ENCODE data around the gene MYOC.
"Not testable (repeated sequence)": the region's sequence is repeated elsewhere in the genome, so short reads cannot be mapped to it uniquely, and the experiment has no call there.

Gene MYOC

DNA sequence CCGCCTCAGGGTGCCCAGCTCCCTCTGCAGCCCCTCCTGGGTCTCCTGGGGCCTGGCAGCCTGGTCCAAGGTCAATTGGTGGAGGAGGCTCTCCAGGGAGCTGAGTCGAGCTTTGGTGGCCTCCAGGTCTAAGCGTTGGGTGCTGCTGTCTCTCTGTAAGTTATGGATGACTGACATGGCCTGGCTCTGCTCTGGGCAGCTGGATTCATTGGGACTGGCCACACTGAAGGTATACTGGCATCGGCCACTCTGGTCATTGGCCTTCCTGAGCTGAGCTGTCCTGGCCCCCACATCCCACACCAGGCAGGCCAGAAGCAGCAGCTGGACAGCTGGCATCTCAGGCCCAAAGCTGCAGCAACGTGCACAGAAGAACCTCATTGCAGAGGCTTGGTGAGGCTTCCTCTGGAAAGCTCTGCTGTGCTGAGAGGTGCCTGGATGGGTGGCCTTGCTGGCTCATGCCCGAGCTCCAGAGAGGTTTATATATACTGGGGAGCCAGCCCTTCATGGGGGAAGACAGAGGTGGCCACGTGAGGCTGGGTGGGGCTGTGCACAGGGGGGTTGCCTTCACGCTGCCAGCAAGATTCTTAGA is at the start of gene MYOC:
Gene MYOC (minus strand): TSS at position 455 of the 589 bp plus-strand sequence. CDS start 77 bp downstream, at position 378.
- no peak for DNase-seq (ENCODE audit: low read depth)

DNA sequence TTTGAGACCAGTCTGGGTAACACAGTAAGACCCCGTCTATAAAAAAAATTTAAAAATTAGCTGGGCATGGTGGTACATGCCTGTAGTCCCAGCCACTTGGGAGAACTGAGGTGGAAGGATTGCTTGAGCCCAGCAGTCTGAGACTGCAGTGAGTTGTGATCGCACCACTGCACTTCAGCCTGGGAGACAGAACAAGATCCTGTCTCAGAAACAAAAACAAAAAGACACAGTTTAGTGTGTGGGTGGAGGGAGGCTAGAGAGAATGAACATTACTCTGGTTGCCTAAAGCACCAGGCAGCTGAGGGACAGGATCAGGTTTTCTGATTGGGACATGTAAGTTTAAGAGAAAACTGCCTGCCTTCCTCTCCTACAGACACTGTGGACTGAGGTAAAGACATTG is 47.0 kb upstream of the MYOC start:
- DNase-seq (ENCODE audit: low read depth), result no peak

GRCh38 chr1:171695772-171696171 is 43.3 kb upstream of the MYOC start:
- DNase-seq (ENCODE audit: low read depth), result not testable (repeated sequence)

- DNase-seq (ENCODE audit: low read depth), result not testable (repeated sequence)
These were observed 41.1 kb upstream of the MYOC start for GRCh38 chr1:171693541-171693940.

GRCh38 chr1:171683870-171684269 is 31.4 kb upstream of the MYOC start:
- DNase-seq (ENCODE audit: low read depth), result no peak

DNA sequence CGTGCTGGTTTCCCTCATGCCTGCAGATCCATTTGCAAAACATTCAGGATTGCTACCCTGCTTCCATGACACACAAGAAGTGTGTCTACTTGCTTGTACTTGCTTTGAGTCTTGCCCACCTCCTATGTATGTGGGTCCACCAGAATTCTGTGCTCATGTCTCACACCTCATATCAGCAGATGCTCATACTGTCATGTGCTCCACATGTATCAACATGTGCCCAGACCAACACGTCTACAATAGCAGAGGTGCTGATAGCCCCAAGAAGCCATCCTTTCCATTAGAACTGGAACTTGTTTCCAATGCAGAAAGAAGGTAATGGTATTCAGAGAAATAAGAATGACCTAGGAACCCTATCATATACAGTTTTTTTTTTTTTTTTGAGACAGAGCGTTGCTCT is 27.9 kb upstream of the MYOC start:
- no peak for DNase-seq (ENCODE audit: low read depth)

- DNase-seq (ENCODE audit: low read depth), result no peak
These were observed 24.3 kb upstream of the MYOC start for GRCh38 chr1:171676823-171677222.

DNA sequence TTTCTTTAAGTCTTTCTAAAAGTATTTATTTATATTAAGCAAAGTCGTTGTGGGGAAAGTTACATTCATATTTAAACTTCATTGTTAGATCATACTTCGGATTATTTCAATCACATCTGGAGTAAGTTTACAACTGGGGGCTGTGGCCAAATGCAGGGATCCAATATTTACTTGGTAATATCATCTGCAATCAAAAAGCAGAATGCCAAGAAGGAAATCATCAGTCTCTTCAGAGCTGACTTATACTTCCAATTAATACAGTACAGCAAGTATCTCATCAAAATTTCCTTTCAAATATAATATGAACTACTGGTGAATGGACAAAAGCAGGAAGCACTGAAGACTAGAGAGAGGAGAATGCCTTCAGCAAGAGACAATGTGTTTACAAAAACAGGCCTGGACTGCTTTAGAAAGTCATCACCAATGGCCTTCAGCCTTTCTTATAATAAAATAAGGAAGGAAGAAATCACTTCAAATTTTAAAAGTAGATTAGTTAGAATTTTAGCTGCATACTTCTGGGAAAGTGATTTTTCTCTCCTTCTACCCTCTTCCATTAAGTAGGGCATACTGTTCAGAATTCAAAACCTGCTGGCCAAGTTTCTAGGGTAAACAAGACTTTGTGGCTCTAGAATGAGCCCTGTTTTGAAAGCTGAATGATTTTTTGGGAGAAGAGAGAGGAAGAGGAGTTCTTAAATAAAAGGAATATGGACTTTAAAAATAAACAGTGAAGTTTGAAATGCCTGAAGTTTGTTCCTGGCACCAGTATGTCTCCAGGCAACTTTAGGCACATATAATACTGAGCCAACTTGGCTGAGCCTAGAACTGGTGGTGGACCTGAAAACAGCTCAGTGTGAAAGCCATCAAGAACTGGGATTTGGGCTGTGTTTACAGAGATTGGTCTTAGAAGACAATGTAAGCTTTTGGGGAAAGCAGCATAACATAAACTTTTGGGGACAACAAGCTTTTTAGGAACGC is 22.2 kb upstream of the MYOC start:
- no peak for DNase-seq (ENCODE audit: low read depth)

GRCh38 chr1:171670739-171671138 is 18.3 kb upstream of the MYOC start:
- DNase-seq (ENCODE audit: low read depth), result no peak

DNA sequence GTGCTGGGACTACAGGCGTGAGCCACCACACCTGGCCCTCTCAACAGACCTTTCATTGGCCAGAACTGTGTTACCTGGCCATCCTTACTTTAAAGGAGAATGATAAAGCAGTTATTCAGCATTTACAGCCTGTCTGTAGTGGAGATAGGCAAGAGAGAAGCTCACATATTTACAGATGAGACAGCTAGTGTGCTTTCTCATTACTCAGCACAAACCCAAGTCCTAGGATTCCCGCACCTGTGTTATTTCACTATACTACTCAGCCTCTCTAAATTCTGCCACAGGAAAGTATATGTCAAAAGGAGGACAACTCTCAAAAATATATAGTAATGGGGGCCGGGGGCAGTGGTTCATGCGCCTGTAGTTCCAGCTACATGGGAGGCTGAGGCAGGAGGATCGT is 15.9 kb upstream of the MYOC start:
- DNase-seq (ENCODE audit: low read depth), result no peak

DNA sequence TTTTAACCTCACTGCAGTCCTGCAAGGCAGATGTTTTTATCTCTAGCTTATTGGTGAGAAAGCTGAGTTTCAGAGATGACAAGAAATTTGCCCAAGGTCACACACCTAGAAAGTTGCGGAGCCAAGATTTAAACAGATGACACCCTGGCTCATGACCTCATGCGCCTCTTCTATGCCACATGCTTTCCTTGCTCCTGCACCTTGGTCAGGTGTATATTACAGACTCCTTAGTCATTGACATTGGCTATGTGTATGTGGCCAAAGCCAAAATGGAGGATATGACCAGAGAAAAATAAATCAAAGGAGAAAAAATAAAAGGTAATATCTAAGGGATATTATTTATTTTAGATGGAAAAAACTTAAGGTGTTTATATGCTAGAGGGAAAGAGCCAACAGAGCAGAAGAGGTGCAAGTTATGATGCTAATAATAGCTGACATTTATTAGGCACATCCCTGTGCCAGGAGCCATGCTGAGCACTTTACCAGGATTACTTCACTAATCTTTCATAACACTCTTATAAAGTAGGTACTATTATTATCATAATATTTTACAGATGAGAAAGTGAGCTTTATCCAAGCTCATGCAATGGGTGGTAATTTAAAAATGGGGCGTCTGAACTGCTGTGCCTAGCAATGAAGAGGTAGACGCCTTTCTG is 13.8 kb upstream of the MYOC start:
- no peak for DNase-seq (ENCODE audit: low read depth)

DNA sequence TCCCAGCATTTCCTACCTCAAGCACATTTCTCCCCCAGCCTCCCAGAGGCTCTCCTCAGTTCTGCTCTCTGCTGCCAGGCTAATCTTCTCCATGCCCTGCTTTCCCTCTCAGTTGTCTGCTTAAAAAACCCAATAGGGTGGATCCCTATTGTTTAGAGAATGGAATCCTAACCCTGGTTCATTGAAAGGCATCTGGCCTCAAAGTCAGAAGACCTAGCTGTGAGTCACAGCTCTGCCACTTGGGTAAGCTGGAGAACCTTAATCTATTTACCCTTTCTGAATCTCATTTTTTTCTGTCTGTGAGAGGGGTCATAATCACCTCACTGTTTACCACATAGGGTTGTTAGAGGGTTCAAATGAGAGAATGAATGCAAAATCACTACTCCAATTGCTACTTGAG is 12.5 kb upstream of the MYOC start:
- no peak for DNase-seq (ENCODE audit: low read depth)

DNA sequence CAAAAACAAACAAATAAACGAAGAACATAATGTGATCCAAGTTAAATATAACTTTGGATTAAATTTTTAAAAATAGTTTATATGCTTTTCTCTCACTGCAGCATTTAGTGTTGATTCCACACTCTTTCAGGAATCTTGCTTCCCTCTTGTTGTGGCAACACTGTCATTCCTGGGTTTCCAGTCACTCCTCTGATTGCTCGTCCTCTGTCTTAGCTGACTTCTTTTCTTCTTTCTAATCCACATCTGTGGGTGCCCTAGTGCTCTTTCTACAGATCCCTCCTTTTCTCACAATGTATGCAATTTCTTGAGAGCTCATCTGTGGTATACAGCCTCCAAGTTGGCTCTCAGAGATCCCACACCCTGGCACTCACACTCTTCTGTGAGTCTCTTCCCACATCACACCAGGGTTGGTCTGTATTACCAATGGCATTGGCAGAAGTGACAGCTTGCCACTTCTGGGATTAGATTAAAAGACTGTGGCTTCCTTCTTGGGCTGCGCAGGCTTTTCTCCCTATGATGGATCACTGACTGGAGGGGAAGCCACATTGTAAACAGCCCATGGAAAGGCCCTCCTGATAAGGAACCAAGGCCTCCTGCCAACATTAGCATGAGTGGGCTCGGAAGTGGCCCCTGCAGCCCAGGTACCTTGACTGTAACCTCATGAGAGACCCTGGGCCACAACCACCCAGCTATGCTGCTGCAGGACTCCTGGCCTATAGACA is 11.5 kb upstream of the MYOC start:
- DNase-seq (ENCODE audit: low read depth), result no peak

GRCh38 chr1:171663036-171663853 is 10.8 kb upstream of the MYOC start:
- no peak for DNase-seq (ENCODE audit: low read depth)

- DNase-seq (ENCODE audit: low read depth), result no peak
These were observed 8.7 kb upstream of the MYOC start for GRCh38 chr1:171661076-171661650.

- DNase-seq (ENCODE audit: low read depth), result not testable (repeated sequence)
These were observed 3.7 kb upstream of the MYOC start for GRCh38 chr1:171656206-171656605.

GRCh38 chr1:171655746-171656116 is 3.2 kb upstream of the MYOC start:
- no peak for DNase-seq (ENCODE audit: low read depth)

GRCh38 chr1:171654942-171655745 is 2.7 kb upstream of the MYOC start:
- peak; percentile 54 for DNase-seq (ENCODE audit: low read depth)

DNA sequence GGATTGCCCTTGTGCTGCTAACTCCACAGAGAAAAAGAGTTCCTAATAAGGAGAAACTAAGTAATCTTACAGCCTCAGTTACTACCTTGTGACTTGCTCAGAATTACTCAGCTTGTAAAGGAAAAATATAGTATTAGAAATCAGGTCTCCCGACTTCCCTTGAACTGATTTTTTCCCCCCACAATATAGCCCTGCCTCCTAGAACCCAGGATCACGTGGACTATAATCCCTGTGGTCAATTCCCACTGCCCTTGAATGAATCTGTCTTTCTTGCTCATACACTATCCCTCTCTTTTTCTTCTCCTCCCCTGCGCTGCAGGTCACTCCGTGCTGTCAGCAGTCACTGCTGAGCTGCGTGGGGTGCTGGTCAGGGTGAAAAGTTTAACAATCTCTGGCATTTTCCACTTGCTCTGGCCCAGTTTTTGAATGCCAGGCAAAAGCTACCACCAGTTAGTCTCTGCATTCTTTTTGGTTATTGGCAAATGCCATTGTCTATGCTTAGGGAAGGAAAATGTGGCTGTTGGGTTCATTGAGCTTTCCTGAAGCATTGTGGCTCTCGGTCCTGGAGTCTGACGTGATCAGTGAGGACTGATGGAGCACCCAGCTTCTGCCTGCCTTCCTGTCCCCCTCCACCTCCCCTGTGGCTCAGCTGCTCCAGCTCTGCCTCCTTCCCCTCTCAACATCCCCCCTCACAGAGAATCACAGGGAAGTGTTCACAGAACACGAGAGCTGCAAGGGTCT is 1.9 kb upstream of the MYOC start:
- DNase-seq (ENCODE audit: low read depth), result no peak
